SK-N-MC (cell line): ENCODE results near the gene KRIT1.

Experiments
- EZH2 ChIP-seq: fragments of 200-600 bp; sonication (generic); IDR thresholded peaks from one replicate; pipeline ENCODE4 v1.6.1; 2017; ENCODE audit warnings: antibody characterized with exemption
- FOXP2 ChIP-seq: optimal IDR thresholded peaks from 2 replicates; pipeline ENCODE3; 2011; ENCODE audit warnings: mild to moderate bottlenecking, moderate library complexity; ENCODE audit not compliant: insufficient read depth; ENCODE audit errors: extremely low read length, control extremely low read depth
- POLR2AphosphoS5 ChIP-seq: IDR thresholded peaks from 2 replicates; pipeline ENCODE4 v1.6.1; 2012; ENCODE audit warnings: mild to moderate bottlenecking, low read depth, low read length, borderline replicate concordance

- TF ChIP-seq EZH2 (no peak), POLR2AphosphoS5 (no peak), FOXP2 (no peak)
Measured at GRCh38 chr7:92242972-92243371, 2.7 kb downstream of the KRIT1 start.
